Mesendoderm (in vitro differentiated cells): ENCODE data around the gene PRKCSH.

Experiments
- DNase-seq: peaks from one replicate; pipeline ENCODE4 v3.0.0; 2013
- H2AK5ac ChIP-seq: 2 replicates; pipeline ENCODE4 v1.6.1; 2013; ENCODE audit warnings: low read length, inconsistent platforms
- H2BK120ac ChIP-seq: 2 replicates; pipeline ENCODE4 v1.6.1; 2013; ENCODE audit warnings: low read depth, mild to moderate bottlenecking, low read length, moderate library complexity, mixed read lengths
- H2BK15ac ChIP-seq: replicated peaks from 2 replicates; pipeline ENCODE4 v1.6.1; 2013; ENCODE audit warnings: low read depth, mild to moderate bottlenecking, moderate library complexity
- H2BK5ac ChIP-seq: 2 replicates; pipeline ENCODE4 v1.6.1; 2013; ENCODE audit warnings: low read length, inconsistent platforms
- H3K18ac ChIP-seq: 2 replicates; pipeline ENCODE4 v1.6.1; 2013; ENCODE audit warnings: mild to moderate bottlenecking, low read length, mixed read lengths
- H3K23ac ChIP-seq: one replicate; pipeline ENCODE4 v1.6.1; 2013; ENCODE audit warnings: low read length
- H3K27ac ChIP-seq: 2 replicates; pipeline ENCODE4 v1.5.1; 2013; ENCODE audit warnings: low read depth, mild to moderate bottlenecking, inconsistent platforms, low read length, moderate library complexity
- H3K27me3 ChIP-seq: 2 replicates; pipeline ENCODE4 v1.6.1; 2013; ENCODE audit warnings: low read length, control low read depth, mild to moderate bottlenecking, inconsistent platforms; ENCODE audit not compliant: insufficient read depth, poor library complexity
- H3K36me3 ChIP-seq: 2 replicates; pipeline ENCODE4 v1.6.1; 2013; ENCODE audit warnings: low read length, inconsistent platforms; ENCODE audit not compliant: control insufficient read depth, insufficient read depth
- H3K4ac ChIP-seq: one replicate; pipeline ENCODE4 v1.6.1; 2013; ENCODE audit warnings: low read depth, mild to moderate bottlenecking, low read length, moderate library complexity
- H3K4me1 ChIP-seq: 2 replicates; pipeline ENCODE4 v1.6.1; 2013; ENCODE audit warnings: low read depth, low read length, inconsistent platforms; ENCODE audit not compliant: control insufficient read depth
- H3K4me2 ChIP-seq: 2 replicates; pipeline ENCODE4 v1.6.1; 2013; ENCODE audit warnings: low read length
- H3K4me3 ChIP-seq: 2 replicates; pipeline ENCODE4 v1.5.1; 2013; ENCODE audit warnings: mild to moderate bottlenecking, low read length
- H3K56ac ChIP-seq: one replicate; pipeline ENCODE4 v1.6.1; 2013; ENCODE audit warnings: low read length
- H3K79me1 ChIP-seq: 2 replicates; pipeline ENCODE4 v1.6.1; 2013; ENCODE audit warnings: low read length, inconsistent platforms
- H3K79me2 ChIP-seq: 2 replicates; pipeline ENCODE4 v1.6.1; 2013; ENCODE audit warnings: mild to moderate bottlenecking, low read length; ENCODE audit not compliant: control insufficient read depth, insufficient read depth
- H3K9ac ChIP-seq: 2 replicates; pipeline ENCODE4 v1.6.1; 2013; ENCODE audit warnings: low read length, inconsistent platforms
- H4K5ac ChIP-seq: one replicate; pipeline ENCODE4 v1.6.1; 2013; ENCODE audit warnings: low read length
- H4K8ac ChIP-seq: one replicate; pipeline ENCODE4 v1.6.1; 2013; ENCODE audit warnings: low read depth, mild to moderate bottlenecking, control low read depth, low read length, moderate library complexity
- WGBS: extraction: QIAGEN DNeasy Blood & Tissue Kit; methylation state at CpG from one replicate; pipeline ENCODE4 v1.1.7; 2013; ENCODE audit warnings: low lambda C conversion rate, missing lambda C conversion rate; ENCODE audit not compliant: insufficient coverage; ENCODE audit errors: extremely low coverage; 5-methylcytosine and 5-hydroxymethylcytosine counted together

The PRKCSH gene

GRCh38 chr19:11422163-11423065, 13.0 kb upstream of the PRKCSH start:
- H3K23ac ChIP-seq: no peak overlapping the region
- no peaks in the 10 kb centered on the region for H3K79me1 ChIP-seq
- H3K4me2 ChIP-seq: peak overlapping the region; percentile 70
- H4K8ac ChIP-seq: no peak overlapping the region
- peak overlapping the region; percentile 32 for H3K9ac ChIP-seq
- H3K36me3 ChIP-seq: no peaks in the 10 kb centered on the region
- no CpG with 5 or more reads among the region's 56 CpGs for WGBS
- peaks cover 2% of the 10 kb centered on the region for H3K4me1 ChIP-seq
- H2BK120ac ChIP-seq: no peak overlapping the region
- H3K79me2 ChIP-seq: no peaks in the 10 kb centered on the region
- peak overlapping the region; percentile 38 for H3K4me3 ChIP-seq
- H3K27me3 ChIP-seq: peaks cover 3% of the 10 kb centered on the region
- no peak overlapping the region for H2BK15ac ChIP-seq
- H2BK5ac ChIP-seq: no peak overlapping the region
- no peak overlapping the region for H3K4ac ChIP-seq
- H4K5ac ChIP-seq: no peak overlapping the region
- peak; percentile 96 for DNase-seq
- H3K56ac ChIP-seq: peak overlapping the region; percentile 40
- H3K27ac ChIP-seq: no peak overlapping the region
- H3K18ac ChIP-seq: no peak overlapping the region
- H2AK5ac ChIP-seq: no peak overlapping the region

- Histone ChIP-seq H2BK15ac (no peak overlapping the region), H4K8ac (no peak overlapping the region), H2BK5ac (no peak overlapping the region), H3K4me1 (peaks cover 2% of the 10 kb centered on the region), H3K18ac (no peak overlapping the region), H3K9ac (no peak overlapping the region), H2BK120ac (no peak overlapping the region), H3K4ac (no peak overlapping the region), H3K27ac (no peak overlapping the region), H3K23ac (no peak overlapping the region), H3K79me1 (no peaks in the 10 kb centered on the region), H3K79me2 (no peaks in the 10 kb centered on the region), H3K27me3 (peaks cover 3% of the 10 kb centered on the region), H3K4me3 (no peak overlapping the region), H4K5ac (no peak overlapping the region), H3K36me3 (no peaks in the 10 kb centered on the region), H3K4me2 (no peak overlapping the region), H2AK5ac (no peak overlapping the region), H3K56ac (no peak overlapping the region)
- DNase-seq: no peak
- WGBS: no CpG with 5 or more reads among the region's 27 CpGs
These were observed 12.2 kb upstream of the PRKCSH start for GRCh38 chr19:11423164-11423790.

- no peak overlapping the region for H2BK15ac ChIP-seq
- no CpG with 5 or more reads among the region's 22 CpGs for WGBS
These were observed 11.6 kb upstream of the PRKCSH start for GRCh38 chr19:11423791-11424181.

GRCh38 chr19:11425719-11426457, 9.5 kb upstream of the PRKCSH start:
- no peak overlapping the region for H3K9ac ChIP-seq
- peaks cover 2% of the 10 kb centered on the region for H3K4me1 ChIP-seq
- H3K18ac ChIP-seq: no peak overlapping the region
- no CpG with 5 or more reads among the region's 28 CpGs for WGBS
- H3K4ac ChIP-seq: no peak overlapping the region
- no peak overlapping the region for H3K23ac ChIP-seq
- H3K79me1 ChIP-seq: no peaks in the 10 kb centered on the region
- no peak overlapping the region for H4K5ac ChIP-seq
- H3K27ac ChIP-seq: no peak overlapping the region
- no peaks in the 10 kb centered on the region for H3K36me3 ChIP-seq
- H2BK5ac ChIP-seq: no peak overlapping the region
- H3K4me3 ChIP-seq: no peak overlapping the region
- no peak overlapping the region for H4K8ac ChIP-seq
- DNase-seq: peak; percentile 72
- H2BK120ac ChIP-seq: no peak overlapping the region
- no peak overlapping the region for H2BK15ac ChIP-seq
- no peaks in the 10 kb centered on the region for H3K79me2 ChIP-seq
- no peak overlapping the region for H3K56ac ChIP-seq
- no peaks in the 10 kb centered on the region for H3K27me3 ChIP-seq
- H2AK5ac ChIP-seq: no peak overlapping the region
- no peak overlapping the region for H3K4me2 ChIP-seq

More at GRCh38 chr19:11423791-11424181, 11.6 kb upstream of the PRKCSH start:
- no peak overlapping the region for H3K9ac ChIP-seq
- peaks cover 3% of the 10 kb centered on the region for H3K27me3 ChIP-seq
- no peak overlapping the region for H2AK5ac ChIP-seq
- no peaks in the 10 kb centered on the region for H3K79me1 ChIP-seq
- no peak overlapping the region for H3K4ac ChIP-seq
- no peak overlapping the region for H3K4me2 ChIP-seq
- H4K8ac ChIP-seq: no peak overlapping the region
- no peak overlapping the region for H3K18ac ChIP-seq
- H3K4me3 ChIP-seq: no peak overlapping the region
- no peak overlapping the region for H2BK120ac ChIP-seq
- H3K23ac ChIP-seq: no peak overlapping the region
- no peak for DNase-seq
- no peak overlapping the region for H4K5ac ChIP-seq
- H3K36me3 ChIP-seq: no peaks in the 10 kb centered on the region
- no peaks in the 10 kb centered on the region for H3K79me2 ChIP-seq
- no peak overlapping the region for H3K27ac ChIP-seq
- H3K56ac ChIP-seq: no peak overlapping the region
- peaks cover 2% of the 10 kb centered on the region for H3K4me1 ChIP-seq
- no peak overlapping the region for H2BK5ac ChIP-seq

GRCh38 chr19:11426656-11427055, 8.8 kb upstream of the PRKCSH start:
- H3K36me3 ChIP-seq: no peaks in the 10 kb centered on the region
- no peak overlapping the region for H4K8ac ChIP-seq
- no peak overlapping the region for H2BK120ac ChIP-seq
- no peak overlapping the region for H3K56ac ChIP-seq
- no peak overlapping the region for H2BK15ac ChIP-seq
- no peaks in the 10 kb centered on the region for H3K79me1 ChIP-seq
- no CpG with 5 or more reads among the region's 19 CpGs for WGBS
- H3K79me2 ChIP-seq: no peaks in the 10 kb centered on the region
- H3K18ac ChIP-seq: no peak overlapping the region
- no peak overlapping the region for H3K4ac ChIP-seq
- no peaks in the 10 kb centered on the region for H3K4me1 ChIP-seq
- H3K9ac ChIP-seq: no peak overlapping the region
- H3K27ac ChIP-seq: no peak overlapping the region
- H3K4me3 ChIP-seq: no peak overlapping the region
- H4K5ac ChIP-seq: no peak overlapping the region
- H2BK5ac ChIP-seq: no peak overlapping the region
- H3K23ac ChIP-seq: no peak overlapping the region
- no peaks in the 10 kb centered on the region for H3K27me3 ChIP-seq
- no peak for DNase-seq
- no peak overlapping the region for H3K4me2 ChIP-seq
- no peak overlapping the region for H2AK5ac ChIP-seq
